Liver (tissue), 9 donors: ENCODE measurements around the gene CLIC3. TPM values are rescaled to one million over a fixed set of nuclear protein-coding genes. Genes with fewer than 3 reads are reported as not detected.

Experiments
- DNase-seq: peaks from one replicate; pipeline ENCODE4 v3.0.0-alpha.2; 2017; ENCODE audit warnings: low spot score
- H3K27ac ChIP-seq, 2 donors: one replicate each; pipeline ENCODE4 v1.7.0; 2013; ENCODE audit warnings: inconsistent platforms in 2 of 2, low read length in 2 of 2, control low read depth in 1 of 2, low read depth in 1 of 2, mild to moderate bottlenecking in 1 of 2
- H3K27me3 ChIP-seq, 4 donors: one replicate each; pipeline versions ENCODE4 v1.6.1 to v1.7.0; 2013; ENCODE audit warnings: low read length in 3 of 4, inconsistent platforms in 1 of 4, mild to moderate bottlenecking in 1 of 4, moderate library complexity in 1 of 4; ENCODE audit not compliant: control insufficient read depth in 4 of 4, insufficient read depth in 4 of 4
- H3K36me3 ChIP-seq, 4 donors: one replicate each; pipeline versions ENCODE4 v1.6.1 to v1.7.0; 2013; ENCODE audit warnings: low read length in 3 of 4, mild to moderate bottlenecking in 3 of 4, low read depth in 1 of 4, moderate library complexity in 1 of 4; ENCODE audit not compliant: control insufficient read depth in 4 of 4, insufficient read depth in 3 of 4
- H3K4me1 ChIP-seq, 4 donors: one replicate each; pipeline versions ENCODE4 v1.6.1 to v1.7.0; 2013; ENCODE audit warnings: low read length in 3 of 4, mild to moderate bottlenecking in 3 of 4, moderate library complexity in 1 of 4; ENCODE audit not compliant: control insufficient read depth in 4 of 4, insufficient read depth in 4 of 4
- H3K4me3 ChIP-seq, 3 donors: one replicate each; pipeline versions ENCODE4 v1.6.1 to v1.7.0; 2013; ENCODE audit warnings: low read length in 3 of 3, control low read depth in 1 of 3, low read depth in 1 of 3, mild to moderate bottlenecking in 1 of 3
- H3K9ac ChIP-seq, 2 donors: one replicate each; pipeline ENCODE4 v1.7.0; 2013; ENCODE audit warnings: low read length in 2 of 2, mild to moderate bottlenecking in 2 of 2, moderate library complexity in 2 of 2, control low read depth in 1 of 2, low read depth in 1 of 2
- H3K9me3 ChIP-seq, 4 donors: one replicate each; pipeline versions ENCODE4 v1.6.1 to v1.7.0; 2013; ENCODE audit warnings: low read length in 3 of 4; ENCODE audit not compliant: control insufficient read depth in 4 of 4
- EGR1 ChIP-seq, 2 donors: IDR thresholded peaks; 2 replicates each; pipeline ENCODE4 v1.6.1; 2016 to 2018; ENCODE audit warnings: antibody characterized with exemption in 2 of 2, low read depth in 2 of 2
- FOXA1 ChIP-seq: IDR thresholded peaks from 2 replicates; pipeline ENCODE4 v1.6.1; 2016; ENCODE audit warnings: antibody characterized with exemption
- FOXA2 ChIP-seq: IDR thresholded peaks from 2 replicates; pipeline ENCODE4 v1.6.1; 2016; ENCODE audit warnings: antibody characterized with exemption
- GABPA ChIP-seq, 2 donors: IDR thresholded peaks in 1 of 2; conservative IDR thresholded peaks in 1 of 2; 2 replicates each; pipeline ENCODE4 v1.6.1; 2016; ENCODE audit warnings: antibody characterized with exemption in 2 of 2, mild to moderate bottlenecking in 1 of 2, moderate library complexity in 1 of 2
- HNF4A ChIP-seq, 2 donors: conservative IDR thresholded peaks; 2 replicates each; pipeline ENCODE4 v1.6.1; 2016; ENCODE audit warnings: antibody characterized with exemption in 2 of 2, mild to moderate bottlenecking in 2 of 2
- HNF4G ChIP-seq: IDR thresholded peaks from 2 replicates; pipeline ENCODE4 v1.6.1; 2016; ENCODE audit warnings: antibody characterized with exemption
- JUND ChIP-seq, 2 donors: IDR thresholded peaks; 2 replicates each; pipeline ENCODE4 v1.6.1; 2016; ENCODE audit warnings: antibody characterized with exemption in 2 of 2
- NR2F2 ChIP-seq: IDR thresholded peaks from 2 replicates; pipeline ENCODE4 v1.6.1; 2016; ENCODE audit warnings: antibody characterized with exemption
- RAD21 ChIP-seq, 2 donors: IDR thresholded peaks; 2 replicates each; pipeline ENCODE4 v1.6.1; 2016; ENCODE audit warnings: antibody characterized with exemption in 2 of 2, mild to moderate bottlenecking in 2 of 2
- RXRA ChIP-seq, 2 donors: IDR thresholded peaks; 2 replicates each; pipeline ENCODE4 v1.6.1; 2017 to 2018; ENCODE audit warnings: antibody characterized with exemption in 2 of 2, mild to moderate bottlenecking in 1 of 2
- SP1 ChIP-seq: IDR thresholded peaks from 2 replicates; pipeline ENCODE4 v1.6.1; 2018; ENCODE audit warnings: antibody characterized with exemption, mild to moderate bottlenecking
- TAF1 ChIP-seq: conservative IDR thresholded peaks from 2 replicates; pipeline ENCODE4 v1.6.1; 2016; ENCODE audit warnings: antibody characterized with exemption, mild to moderate bottlenecking
- YY1 ChIP-seq: IDR thresholded peaks from 2 replicates; pipeline ENCODE4 v1.6.1; 2016; ENCODE audit warnings: antibody characterized with exemption, mild to moderate bottlenecking
- WGBS: extraction: QIAGEN DNeasy Blood & Tissue Kit; methylation state at CpG from one replicate; pipeline ENCODE4 v1.1.7; 2013; 5-methylcytosine and 5-hydroxymethylcytosine counted together
- polyA plus RNA-seq, 2 donors: library from polyadenylated mRNA; stranded (reverse) in 1 of 2; unstranded in 1 of 2; fragments of 200-250 nt in 1 of 2; fragments of >200 nt in 1 of 2; fragmentation: Nextera tagmentation in 1 of 2; extraction: Ambion mirVana in 1 of 2; gene quantifications; one replicate each; pipeline versions ENCODE4 v1.2.1 to v1.2.3, GENCODE V29; 2013 to 2015
- total RNA-seq, 2 donors: library from RNA; depleted of rRNA; stranded (reverse); fragments of >200 nt; gene quantifications; one replicate each; pipeline ENCODE4 v1.2.3, GENCODE V29; 2014
- TF ChIP-seq, protein P1 (sequence below): IDR thresholded peaks from 2 replicates; pipeline ENCODE4 v1.6.1; 2016; ENCODE audit warnings: antibody characterized with exemption
- TF ChIP-seq, protein P2 (sequence below): IDR thresholded peaks from 2 replicates; pipeline ENCODE4 v1.6.1; 2016; ENCODE audit warnings: antibody characterized with exemption, mild to moderate bottlenecking
- TF ChIP-seq, protein P3 (sequence below): fragments of 150-350 bp; IDR thresholded peaks from 2 replicates; pipeline ENCODE4 v1.5.1; 2017; ENCODE audit warnings: improper control_type of control experiment, low read depth, low read length; ENCODE audit not compliant: missing input control
- TF ChIP-seq, protein P4 (sequence below): IDR thresholded peaks from 2 replicates; pipeline ENCODE4 v1.6.1; 2016; ENCODE audit warnings: antibody characterized with exemption
- TF ChIP-seq, protein P5 (sequence below): IDR thresholded peaks from 2 replicates; pipeline ENCODE4 v1.6.1; 2016; ENCODE audit warnings: antibody characterized with exemption
- donor health status: healthy.
- donor health status: healthy.
- donor health status: healthy.
- donor health status: healthy.
- donor health status: healthy.

CLIC3 gene
- total and polyA plus RNA-seq, 4 donors = 0.33 to 0.83 (median 0.40) TPM

DNA sequence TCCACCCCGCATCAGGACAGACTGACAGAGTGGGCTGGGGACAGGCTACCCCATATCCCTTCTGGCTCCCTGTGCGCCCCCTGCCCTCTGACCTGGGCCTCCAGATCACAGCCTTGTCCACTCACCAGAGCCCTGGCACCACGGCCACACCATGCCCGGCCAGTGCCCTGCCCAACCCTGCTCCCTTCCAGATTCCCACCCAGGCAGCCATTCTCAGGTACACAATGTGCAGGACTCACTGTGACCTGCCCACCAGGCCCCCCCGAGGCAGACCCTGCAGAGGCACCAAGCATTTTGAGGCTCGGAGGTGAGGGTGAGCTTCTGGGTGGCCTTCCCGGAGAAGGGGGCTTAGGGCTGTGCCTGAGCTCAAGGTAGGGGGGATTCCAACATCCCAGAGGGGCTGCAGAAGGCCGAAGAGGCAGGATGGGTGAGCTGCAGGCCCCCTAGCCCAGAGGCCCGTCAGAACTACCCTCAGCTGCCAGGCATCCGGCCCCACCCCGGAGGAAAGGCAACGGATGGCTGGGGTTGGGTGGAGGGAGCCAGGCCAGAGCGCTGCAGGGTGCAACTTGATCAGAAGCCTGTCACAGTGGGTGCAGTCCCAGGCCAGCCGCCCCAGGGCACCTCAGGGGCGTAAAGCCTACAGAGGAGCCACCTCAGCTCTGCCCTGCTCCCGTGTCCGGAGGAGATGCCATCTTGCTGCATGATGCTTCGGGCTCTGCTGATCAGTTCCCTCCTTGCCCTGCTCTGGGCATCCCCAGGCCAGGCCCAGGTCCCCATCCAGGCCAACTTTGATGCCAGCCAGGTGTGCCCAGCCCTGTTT, 13.9 kb downstream of the CLIC3 start, which contains the start of gene LCNL1 (continued):
- no peak for TF ChIP-seq SP1

DNA sequence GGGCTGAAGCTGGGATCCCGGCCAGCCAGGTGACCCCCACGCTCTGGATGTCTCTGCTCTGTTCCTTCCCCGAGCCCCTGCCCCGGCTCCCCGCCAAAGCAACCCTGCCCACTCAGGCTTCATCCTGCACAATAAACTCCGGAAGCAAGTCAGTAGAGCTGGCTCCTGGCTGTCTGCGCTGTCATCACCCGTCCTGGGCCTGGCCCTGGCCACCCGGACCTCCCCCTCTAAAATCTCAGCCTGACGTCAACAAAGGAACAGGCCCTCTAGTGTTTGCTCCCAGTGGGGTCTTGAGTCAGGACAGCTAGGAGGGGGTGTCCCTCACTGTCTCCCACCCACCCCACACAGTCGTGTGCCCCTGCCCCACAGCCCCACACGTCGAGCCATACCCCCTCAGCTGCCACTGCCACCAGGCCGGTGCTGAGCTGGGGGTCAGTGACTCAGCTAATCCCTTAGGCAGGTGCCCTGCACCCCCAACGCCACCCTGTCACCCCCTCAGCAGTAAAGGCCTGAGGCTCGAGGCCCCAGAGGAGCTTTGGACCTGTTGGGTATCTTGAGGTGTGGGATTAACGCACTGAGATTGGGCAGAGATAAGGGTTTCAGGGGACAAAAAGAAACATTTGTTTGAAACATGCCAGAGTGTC, 14.7 kb downstream of the CLIC3 start:
- Histone ChIP-seq H3K4me3 (no peak overlapping the region), H3K36me3 (no peaks in the 10 kb centered on the region), H3K9me3 (no peaks in the 10 kb centered on the region), H3K9ac (no peak overlapping the region), H3K27ac (no peak overlapping the region), H3K4me1 (peaks cover 0 to 9% (median 5%) of the 10 kb centered on the region in 4 donors), H3K27me3 (peaks cover 0 to 6% (median under 1%) of the 10 kb centered on the region in 4 donors)
- 75% methylated on average over 17 of the region's 17 CpGs for WGBS
- TF ChIP-seq EGR1 (IDR thresholded peaks at IDR 0.05; ENCODE audit: low read depth in 2 of 2) = no peak
- no peak for TF ChIP-seq FOXA2
- TF ChIP-seq RXRA (IDR thresholded peaks at IDR 0.05) = no peak
- no peak for TF ChIP-seq TAF1
- TF ChIP-seq NR2F2 = no peak
- TF ChIP-seq SP1 = no peak
- no peak for TF ChIP-seq JUND (IDR thresholded peaks at IDR 0.05)
- no peak for TF ChIP-seq GABPA (IDR thresholded peaks at IDR 0.05 in 1 of 2, conservative IDR thresholded peaks at IDR 0.05 in 1 of 2)
- TF ChIP-seq HNF4G = no peak
- no peak for TF ChIP-seq RAD21 (IDR thresholded peaks at IDR 0.05)
- TF ChIP-seq, protein P1, sequence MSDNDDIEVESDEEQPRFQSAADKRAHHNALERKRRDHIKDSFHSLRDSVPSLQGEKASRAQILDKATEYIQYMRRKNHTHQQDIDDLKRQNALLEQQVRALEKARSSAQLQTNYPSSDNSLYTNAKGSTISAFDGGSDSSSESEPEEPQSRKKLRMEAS = no peak
- TF ChIP-seq YY1 = no peak
- TF ChIP-seq, protein P2, sequence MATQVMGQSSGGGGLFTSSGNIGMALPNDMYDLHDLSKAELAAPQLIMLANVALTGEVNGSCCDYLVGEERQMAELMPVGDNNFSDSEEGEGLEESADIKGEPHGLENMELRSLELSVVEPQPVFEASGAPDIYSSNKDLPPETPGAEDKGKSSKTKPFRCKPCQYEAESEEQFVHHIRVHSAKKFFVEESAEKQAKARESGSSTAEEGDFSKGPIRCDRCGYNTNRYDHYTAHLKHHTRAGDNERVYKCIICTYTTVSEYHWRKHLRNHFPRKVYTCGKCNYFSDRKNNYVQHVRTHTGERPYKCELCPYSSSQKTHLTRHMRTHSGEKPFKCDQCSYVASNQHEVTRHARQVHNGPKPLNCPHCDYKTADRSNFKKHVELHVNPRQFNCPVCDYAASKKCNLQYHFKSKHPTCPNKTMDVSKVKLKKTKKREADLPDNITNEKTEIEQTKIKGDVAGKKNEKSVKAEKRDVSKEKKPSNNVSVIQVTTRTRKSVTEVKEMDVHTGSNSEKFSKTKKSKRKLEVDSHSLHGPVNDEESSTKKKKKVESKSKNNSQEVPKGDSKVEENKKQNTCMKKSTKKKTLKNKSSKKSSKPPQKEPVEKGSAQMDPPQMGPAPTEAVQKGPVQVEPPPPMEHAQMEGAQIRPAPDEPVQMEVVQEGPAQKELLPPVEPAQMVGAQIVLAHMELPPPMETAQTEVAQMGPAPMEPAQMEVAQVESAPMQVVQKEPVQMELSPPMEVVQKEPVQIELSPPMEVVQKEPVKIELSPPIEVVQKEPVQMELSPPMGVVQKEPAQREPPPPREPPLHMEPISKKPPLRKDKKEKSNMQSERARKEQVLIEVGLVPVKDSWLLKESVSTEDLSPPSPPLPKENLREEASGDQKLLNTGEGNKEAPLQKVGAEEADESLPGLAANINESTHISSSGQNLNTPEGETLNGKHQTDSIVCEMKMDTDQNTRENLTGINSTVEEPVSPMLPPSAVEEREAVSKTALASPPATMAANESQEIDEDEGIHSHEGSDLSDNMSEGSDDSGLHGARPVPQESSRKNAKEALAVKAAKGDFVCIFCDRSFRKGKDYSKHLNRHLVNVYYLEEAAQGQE = no peak
- TF ChIP-seq, protein P3, sequence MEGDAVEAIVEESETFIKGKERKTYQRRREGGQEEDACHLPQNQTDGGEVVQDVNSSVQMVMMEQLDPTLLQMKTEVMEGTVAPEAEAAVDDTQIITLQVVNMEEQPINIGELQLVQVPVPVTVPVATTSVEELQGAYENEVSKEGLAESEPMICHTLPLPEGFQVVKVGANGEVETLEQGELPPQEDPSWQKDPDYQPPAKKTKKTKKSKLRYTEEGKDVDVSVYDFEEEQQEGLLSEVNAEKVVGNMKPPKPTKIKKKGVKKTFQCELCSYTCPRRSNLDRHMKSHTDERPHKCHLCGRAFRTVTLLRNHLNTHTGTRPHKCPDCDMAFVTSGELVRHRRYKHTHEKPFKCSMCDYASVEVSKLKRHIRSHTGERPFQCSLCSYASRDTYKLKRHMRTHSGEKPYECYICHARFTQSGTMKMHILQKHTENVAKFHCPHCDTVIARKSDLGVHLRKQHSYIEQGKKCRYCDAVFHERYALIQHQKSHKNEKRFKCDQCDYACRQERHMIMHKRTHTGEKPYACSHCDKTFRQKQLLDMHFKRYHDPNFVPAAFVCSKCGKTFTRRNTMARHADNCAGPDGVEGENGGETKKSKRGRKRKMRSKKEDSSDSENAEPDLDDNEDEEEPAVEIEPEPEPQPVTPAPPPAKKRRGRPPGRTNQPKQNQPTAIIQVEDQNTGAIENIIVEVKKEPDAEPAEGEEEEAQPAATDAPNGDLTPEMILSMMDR = no peak
- TF ChIP-seq FOXA1 = no peak
- TF ChIP-seq, protein P4, sequence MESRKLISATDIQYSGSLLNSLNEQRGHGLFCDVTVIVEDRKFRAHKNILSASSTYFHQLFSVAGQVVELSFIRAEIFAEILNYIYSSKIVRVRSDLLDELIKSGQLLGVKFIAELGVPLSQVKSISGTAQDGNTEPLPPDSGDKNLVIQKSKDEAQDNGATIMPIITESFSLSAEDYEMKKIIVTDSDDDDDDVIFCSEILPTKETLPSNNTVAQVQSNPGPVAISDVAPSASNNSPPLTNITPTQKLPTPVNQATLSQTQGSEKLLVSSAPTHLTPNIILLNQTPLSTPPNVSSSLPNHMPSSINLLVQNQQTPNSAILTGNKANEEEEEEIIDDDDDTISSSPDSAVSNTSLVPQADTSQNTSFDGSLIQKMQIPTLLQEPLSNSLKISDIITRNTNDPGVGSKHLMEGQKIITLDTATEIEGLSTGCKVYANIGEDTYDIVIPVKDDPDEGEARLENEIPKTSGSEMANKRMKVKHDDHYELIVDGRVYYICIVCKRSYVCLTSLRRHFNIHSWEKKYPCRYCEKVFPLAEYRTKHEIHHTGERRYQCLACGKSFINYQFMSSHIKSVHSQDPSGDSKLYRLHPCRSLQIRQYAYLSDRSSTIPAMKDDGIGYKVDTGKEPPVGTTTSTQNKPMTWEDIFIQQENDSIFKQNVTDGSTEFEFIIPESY = no peak
- TF ChIP-seq, protein P5, sequence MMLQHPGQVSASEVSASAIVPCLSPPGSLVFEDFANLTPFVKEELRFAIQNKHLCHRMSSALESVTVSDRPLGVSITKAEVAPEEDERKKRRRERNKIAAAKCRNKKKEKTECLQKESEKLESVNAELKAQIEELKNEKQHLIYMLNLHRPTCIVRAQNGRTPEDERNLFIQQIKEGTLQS = no peak
- no peak for TF ChIP-seq HNF4A (conservative IDR thresholded peaks at IDR 0.05)
- DNase-seq = no peak
